Mammary epithelial cell (primary cell): ENCODE data around the gene COLEC11.

Experiments used
- CTCF ChIP-seq, 2 donors: IDR thresholded peaks in 1 of 2; conservative IDR thresholded peaks in 1 of 2; 2 replicates each; pipeline ENCODE4 v1.5.1; 2011 to 2012; ENCODE audit warnings: inconsistent platforms in 2 of 2, low read length in 2 of 2, mild to moderate bottlenecking in 2 of 2, control low read depth in 1 of 2, low read depth in 1 of 2; ENCODE audit not compliant: insufficient read depth in 1 of 2; ENCODE audit errors: extremely low read depth in 1 of 2
- EZH2 ChIP-seq: IDR thresholded peaks from 2 replicates; pipeline ENCODE4 v1.6.1; 2012; ENCODE audit warnings: low read length, inconsistent platforms, borderline replicate concordance

GRCh38 chr2:3639653-3640052 is 44.7 kb downstream of the COLEC11 start:
- TF ChIP-seq CTCF (conservative IDR thresholded peaks at IDR 0.05 in 1 of 2, IDR thresholded peaks at IDR 0.05 in 1 of 2; ENCODE audit: extremely low read depth in 1 of 2, insufficient read depth in 1 of 2, low read depth in 1 of 2, low read length in 2 of 2) (no peak), EZH2 (no peak)
